Posterior cingulate gyrus (tissue), 11 donors: Measurements from ENCODE around the gene OLIG3.
A peak's percentile ranks its signal among the peaks of the same experiment; 100 is the strongest.

Experiments used
- DNase-seq, 10 donors: peaks; one replicate each; pipeline versions ENCODE4 v3.0.0 to v3.0.0-alpha.2; 2020 to 2021; ENCODE audit warnings: mixed read lengths in 3 of 10
- intact Hi-C: fragments of 100-400 bp; cut with DNase I; formaldehyde crosslinking; loops from one replicate; pipeline ENCODE4 v1.15.1; 2023

OLIG3 gene

GRCh38 chr6:137473598-137473997 lies 20.6 kb downstream of the OLIG3 start:
- no peak for DNase-seq
- intact Hi-C loops = no loop called here

GRCh38 chr6:137472641-137473137 lies 21.5 kb downstream of the OLIG3 start:
- DNase-seq = no peak
- intact Hi-C loops = no loop called here

- intact Hi-C loops = no loop called here
- no peak for DNase-seq
Observed at GRCh38 chr6:137471986-137472385, 22.2 kb downstream of the OLIG3 start.

- intact Hi-C loops = no loop called here
- DNase-seq = peak in 3 of 10 donors; percentile 19 to 80 (median 35)
Observed at GRCh38 chr6:137471497-137471896, 22.7 kb downstream of the OLIG3 start.

GRCh38 chr6:137467211-137467610 lies 27.0 kb downstream of the OLIG3 start:
- intact Hi-C loops = no loop called here
- no peak for DNase-seq

GRCh38 chr6:137465378-137466009 lies 28.7 kb downstream of the OLIG3 start:
- intact Hi-C loops = no loop called here
- no peak for DNase-seq

GRCh38 chr6:137452333-137452894 lies 41.8 kb downstream of the OLIG3 start:
- intact Hi-C loops = no loop called here
- DNase-seq = no peak

GRCh38 chr6:137443901-137444300 lies 50.3 kb downstream of the OLIG3 start:
- intact Hi-C loops = no loop called here
- DNase-seq = no peak
